CD4-positive, alpha-beta T cell treated with Interleukin-10 for 1 hour (primary cell): ENCODE measurements around the gene ADCY4.
A peak's percentile ranks its signal among the peaks of the same experiment; 100 is the strongest.

ENCODE experiments used
- DNase-seq: peaks from one replicate; pipeline ENCODE4 v3.0.0-alpha.2; 2020

The ADCY4 gene

DNA sequence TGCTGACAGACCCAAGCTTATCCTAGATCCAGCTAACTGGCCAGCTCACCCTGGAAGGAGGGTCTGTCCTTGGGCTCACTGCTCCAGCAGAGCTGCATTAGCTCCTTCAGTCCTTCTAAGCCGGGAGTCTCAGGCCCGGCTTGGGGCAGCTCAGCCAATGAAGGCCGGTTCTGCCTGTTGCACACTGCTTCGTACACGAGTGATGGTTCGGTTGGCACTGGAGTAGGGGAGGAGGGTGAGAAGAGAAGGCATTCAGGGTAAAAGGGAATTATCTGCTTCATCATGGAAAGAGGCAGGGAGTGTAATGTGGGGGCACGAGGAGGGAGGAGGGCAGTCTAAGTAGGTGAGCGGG lies 2.9 kb upstream of the ADCY4 start:
- no peak for DNase-seq

GRCh38 chr14:24337144-24337823 lies 2.4 kb upstream of the ADCY4 start:
- no peak for DNase-seq

DNA sequence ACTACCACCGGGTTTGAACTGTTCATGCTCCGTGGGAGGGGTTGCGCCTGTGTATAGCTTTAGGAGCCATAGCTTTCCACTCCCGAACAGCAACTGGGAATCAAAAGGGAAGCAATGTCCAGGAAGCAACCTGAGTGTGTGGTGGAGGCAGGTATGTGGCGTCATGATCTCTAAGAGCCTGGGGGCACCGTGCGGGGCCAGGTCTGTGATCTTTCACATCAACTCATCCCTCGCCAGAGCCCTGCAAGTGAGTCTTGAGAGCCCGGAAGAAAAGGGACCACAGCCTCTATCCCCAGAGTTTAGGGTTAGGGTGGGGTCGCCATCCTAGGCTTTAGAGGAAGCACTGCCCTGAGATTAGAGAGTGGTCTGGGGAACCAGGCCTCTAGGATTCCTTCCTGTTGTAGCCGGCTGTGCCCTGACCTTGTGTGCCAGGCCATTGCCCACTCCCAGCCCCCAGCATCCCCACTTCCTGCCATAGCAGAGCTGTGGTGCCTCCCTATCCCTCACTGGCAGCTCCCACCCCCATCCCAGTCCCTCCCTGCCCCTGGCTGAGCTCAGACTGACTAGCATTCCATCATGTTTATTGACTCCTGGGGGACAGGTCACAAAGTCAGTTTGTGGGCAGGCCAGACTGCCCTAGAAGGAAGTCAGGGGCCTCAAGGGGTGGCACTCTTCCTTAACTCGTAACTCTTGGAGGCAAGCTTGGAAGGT lies 745 bp upstream of the ADCY4 start:
- no peak for DNase-seq

GRCh38 chr14:24332268-24332993 lies 2.4 kb downstream of the ADCY4 start:
- DNase-seq = peak; percentile 93

DNA sequence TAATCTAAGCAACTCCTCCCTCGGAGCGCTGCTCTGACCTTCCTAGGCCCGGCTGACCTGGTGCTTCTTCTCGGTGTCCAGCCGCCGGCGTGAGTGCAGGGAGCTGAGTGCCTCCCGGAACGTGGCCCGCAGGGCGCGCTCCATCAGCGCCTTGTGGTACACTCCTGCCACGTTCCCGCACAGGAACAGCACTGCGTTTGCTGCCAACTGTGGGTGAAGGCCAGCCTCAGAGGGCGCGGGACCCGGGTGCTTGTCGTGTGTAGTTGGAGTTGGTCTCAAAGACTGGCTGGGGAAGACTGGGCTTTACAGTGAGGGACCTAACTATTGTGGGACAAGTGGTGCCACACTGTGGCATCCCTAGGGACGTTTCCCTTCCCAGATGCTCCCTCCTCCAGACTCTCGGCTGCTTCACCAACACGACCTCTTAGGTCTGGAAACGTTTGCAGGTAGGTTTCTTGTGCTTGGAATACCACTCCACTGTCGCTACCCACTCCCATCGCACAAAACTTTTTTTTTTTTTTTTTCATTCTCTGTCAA lies 3.1 kb downstream of the ADCY4 start:
- no peak for DNase-seq

GRCh38 chr14:24330973-24331674 lies 3.7 kb downstream of the ADCY4 start:
- DNase-seq = no peak

- peak; percentile 78 for DNase-seq
Measured at GRCh38 chr14:24329736-24330135, 5.1 kb downstream of the ADCY4 start.

DNA sequence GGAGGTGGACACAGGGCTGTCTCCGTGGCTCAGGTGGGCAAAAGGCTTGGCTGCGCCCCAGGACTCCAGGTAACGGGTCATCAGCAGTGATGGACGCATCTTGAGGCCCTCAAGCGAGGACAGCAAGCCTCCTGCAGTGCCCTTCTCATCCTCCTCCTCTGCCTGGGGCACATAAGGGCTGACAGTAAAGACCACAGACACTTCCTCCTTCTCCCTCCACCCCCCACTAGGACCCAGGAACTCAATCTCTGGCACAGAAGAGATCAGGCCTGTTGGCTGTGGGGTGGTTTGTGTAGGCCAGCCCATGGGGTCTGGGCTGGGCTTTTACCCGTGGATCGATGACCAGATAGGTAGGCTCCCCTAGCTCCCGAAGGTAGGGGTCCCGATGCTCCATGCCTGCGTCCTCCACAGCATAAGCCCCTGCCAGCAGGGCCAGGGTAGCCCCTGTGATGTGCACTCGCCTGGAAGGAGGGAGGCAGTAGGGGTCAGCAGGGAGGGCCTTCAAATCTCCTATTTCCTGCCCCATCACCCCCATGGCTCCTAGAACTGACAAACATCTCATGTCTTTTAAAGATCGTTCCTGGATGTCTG lies 5.7 kb downstream of the ADCY4 start:
- DNase-seq = no peak

DNA sequence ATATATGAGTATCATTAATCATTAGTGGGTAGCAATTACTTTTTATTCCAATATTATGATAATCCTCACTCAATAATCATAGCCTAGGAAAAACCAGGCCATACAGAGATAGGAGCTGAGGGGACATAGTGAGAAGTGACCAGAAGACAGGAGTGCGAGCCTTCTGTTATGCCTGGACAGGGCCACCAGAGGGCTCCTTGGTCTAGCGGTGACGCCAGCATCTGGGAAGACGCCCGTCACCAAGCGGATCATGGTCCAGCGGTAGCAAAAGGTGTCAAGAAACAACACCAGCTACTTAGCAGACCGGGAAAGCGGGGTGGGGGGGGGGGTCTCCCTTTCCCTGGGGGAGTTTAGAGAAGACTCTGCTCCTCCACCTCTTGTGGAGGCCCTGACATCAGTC lies 7.0 kb downstream of the ADCY4 start:
- peak; percentile 27 for DNase-seq

GRCh38 chr14:24327303-24327702 lies 7.6 kb downstream of the ADCY4 start:
- no peak for DNase-seq

- DNase-seq = no peak
Measured at GRCh38 chr14:24325963-24326362, 8.9 kb downstream of the ADCY4 start.

DNA sequence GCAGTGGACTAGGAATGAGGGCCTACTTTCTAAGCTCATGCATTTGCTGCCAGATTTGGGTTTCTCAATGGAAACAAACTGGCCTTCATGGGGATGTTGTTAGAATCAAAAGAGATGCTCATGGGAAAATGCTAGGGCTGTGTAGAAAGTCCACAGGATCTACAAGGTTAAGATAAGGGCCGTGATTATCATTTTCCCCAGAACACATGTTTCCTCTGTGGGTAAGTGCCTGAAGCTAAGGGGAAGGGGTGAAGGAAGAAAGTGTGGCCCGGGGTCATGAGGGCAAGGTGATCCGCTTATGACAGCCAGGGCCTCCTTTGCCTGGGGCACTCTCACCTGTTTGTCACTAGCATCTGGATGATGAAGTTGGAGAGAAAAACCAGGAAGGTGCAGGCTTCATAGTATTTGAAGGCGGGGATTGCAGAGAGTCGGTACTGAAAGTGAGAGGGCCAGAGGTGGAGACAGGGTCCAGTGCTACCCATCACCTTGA lies 9.8 kb downstream of the ADCY4 start:
- no peak for DNase-seq

DNA sequence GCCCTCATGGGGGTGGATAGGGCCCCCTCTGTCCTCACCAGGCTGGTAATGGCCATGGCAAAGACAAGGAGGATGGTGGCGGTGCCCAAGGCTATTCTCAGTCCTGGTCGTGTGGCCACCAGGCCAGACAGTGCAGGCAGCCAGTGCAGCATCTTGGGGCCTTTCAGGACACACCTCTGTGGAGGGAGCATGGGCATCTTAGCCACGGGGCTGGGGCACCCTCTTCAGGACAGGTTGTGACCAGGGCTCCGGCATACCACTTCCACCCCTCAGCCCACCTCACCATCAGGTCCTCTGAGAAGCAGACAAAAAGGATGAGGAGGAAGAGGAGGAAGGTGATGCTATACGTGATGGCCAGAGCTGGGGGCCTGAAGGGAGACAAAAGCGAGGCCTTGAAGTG lies 10.8 kb downstream of the ADCY4 start:
- DNase-seq = no peak

- no peak for DNase-seq
Measured at GRCh38 chr14:24323341-24323740, 11.5 kb downstream of the ADCY4 start.

GRCh38 chr14:24322672-24323071 lies 12.2 kb downstream of the ADCY4 start:
- no peak for DNase-seq

DNA sequence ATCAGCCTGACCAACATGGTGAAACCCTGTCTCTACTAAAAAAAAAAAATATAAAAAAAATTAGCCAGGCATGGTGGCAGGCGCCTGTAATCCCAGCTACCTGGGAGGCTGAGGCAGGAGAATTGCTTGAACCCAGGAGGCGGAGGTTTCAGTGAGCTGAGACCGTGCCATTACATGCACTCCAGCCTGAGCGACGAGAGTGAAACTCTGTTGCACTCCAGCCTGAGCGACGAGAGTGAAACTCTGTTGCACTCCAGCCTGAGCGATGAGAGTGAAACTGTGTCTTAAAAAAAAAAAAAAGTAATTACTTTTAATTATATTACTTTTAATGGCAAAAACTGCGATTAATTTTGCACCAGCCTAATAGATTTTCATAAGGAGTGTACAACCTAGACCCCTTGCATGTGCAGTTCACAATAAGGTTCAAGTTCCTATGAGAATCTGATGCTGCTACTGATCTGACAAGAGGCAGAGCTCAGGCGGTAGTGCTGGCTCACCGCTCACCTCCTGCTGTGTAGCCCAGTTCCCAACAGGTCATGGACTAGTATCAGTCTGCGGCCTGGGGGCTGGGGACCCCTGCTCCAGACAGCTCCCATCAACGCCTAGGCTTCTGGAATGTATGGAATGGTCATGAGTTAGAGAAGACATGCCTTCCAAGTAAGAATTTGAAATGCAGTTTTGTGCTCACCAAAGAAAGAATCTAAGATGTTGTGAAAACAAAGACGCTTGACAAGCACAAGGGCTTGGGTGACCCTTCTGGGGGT lies 13.5 kb downstream of the ADCY4 start:
- DNase-seq = no peak

- DNase-seq = no peak
Measured at GRCh38 chr14:24317141-24317928, 17.5 kb downstream of the ADCY4 start.

DNA sequence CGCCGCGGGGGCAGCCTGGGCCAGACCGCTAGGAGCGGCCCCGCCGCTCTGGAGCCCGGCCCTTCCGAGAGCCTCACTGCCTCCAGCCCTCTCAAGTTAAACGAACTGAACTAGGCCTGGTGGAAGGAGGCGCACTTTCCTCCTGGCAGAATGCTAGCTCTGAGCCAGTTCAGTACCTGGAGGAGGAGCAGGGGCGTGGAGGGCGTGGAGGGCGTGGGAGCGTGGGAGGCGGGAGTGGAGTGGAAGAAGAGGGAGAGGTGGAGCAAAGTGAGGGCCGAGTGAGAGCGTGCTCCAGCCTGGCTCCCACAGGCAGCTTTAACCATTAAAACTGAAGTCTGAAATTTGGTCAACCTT lies 18.3 kb downstream of the ADCY4 start:
- no peak for DNase-seq

DNA sequence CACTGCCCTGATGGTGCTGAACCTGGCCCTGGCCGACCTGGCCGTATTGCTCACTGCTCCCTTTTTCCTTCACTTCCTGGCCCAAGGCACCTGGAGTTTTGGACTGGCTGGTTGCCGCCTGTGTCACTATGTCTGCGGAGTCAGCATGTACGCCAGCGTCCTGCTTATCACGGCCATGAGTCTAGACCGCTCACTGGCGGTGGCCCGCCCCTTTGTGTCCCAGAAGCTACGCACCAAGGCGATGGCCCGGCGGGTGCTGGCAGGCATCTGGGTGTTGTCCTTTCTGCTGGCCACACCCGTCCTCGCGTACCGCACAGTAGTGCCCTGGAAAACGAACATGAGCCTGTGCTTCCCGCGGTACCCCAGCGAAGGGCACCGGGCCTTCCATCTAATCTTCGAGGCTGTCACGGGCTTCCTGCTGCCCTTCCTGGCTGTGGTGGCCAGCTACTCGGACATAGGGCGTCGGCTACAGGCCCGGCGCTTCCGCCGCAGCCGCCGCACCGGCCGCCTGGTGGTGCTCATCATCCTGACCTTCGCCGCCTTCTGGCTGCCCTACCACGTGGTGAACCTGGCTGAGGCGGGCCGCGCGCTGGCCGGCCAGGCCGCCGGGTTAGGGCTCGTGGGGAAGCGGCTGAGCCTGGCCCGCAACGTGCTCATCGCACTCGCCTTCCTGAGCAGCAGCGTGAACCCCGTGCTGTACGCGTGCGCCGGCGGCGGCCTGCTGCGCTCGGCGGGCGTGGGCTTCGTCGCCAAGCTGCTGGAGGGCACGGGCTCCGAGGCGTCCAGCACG lies 18.9 kb downstream of the ADCY4 start:
- no peak for DNase-seq

- no peak for DNase-seq
Measured at GRCh38 chr14:24315243-24315806, 19.5 kb downstream of the ADCY4 start.
